ENCODE data around the gene MVB12B.

DNA sequence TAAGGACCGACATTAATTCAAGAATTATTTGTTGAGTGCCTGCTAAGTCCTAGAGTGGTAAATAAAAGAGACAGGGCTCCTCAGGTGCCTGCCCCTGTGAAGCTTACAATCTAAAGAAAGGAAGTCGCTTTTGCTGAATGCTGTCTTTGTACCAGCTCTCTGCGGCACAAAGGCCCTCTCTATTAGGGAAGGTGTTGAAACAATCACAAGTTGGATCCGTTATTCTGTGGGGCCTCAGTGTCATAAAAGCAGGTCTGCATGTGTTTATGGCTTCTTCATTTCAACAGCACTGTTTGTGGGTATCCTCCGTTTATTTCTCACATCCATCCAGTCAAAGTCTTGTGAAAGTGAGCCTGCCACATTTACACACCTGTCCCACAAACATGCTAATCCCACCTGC, 7.0 kb upstream of the MVB12B start:
- TF ChIP-seq POLR2A (IDR thresholded peaks at IDR 0.05; ENCODE audit: low read length) (no peak), GATA1 (IDR thresholded peaks at IDR 0.05; ENCODE audit: low read depth, low read length) (no peak)

Measured in erythroblast (primary cell).